GM12873 (cell line): ENCODE results near the gene LCA5.

Experiments used
- TF ChIP-seq, protein P1 (sequence below): IDR thresholded peaks from 2 replicates; pipeline ENCODE4 v1.5.1; 2012; ENCODE audit warnings: low read depth, mild to moderate bottlenecking, moderate library complexity, low read length, control low read depth; ENCODE audit not compliant: insufficient read depth; ENCODE audit errors: missing control alignments

Gene LCA5

DNA sequence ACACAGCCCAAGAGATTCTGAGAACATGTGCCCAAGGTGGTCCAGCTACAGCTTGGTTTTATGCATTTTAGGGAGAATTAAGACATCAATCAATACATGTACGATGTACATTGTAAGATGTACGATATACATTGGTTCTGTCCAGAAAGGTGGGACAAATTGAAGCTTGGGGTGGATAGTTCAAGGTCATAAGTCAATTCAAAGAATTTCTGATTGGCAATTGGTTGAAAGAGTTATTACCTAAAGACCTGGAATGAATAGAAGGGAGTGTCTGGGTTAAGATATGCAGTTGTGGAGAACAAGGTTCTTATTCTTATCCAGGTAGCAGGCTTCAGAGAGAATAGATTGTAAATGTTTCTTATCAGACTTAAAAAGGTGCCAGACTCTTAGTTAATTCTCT lies 31.8 kb upstream of the LCA5 start:
- TF ChIP-seq, protein P1, sequence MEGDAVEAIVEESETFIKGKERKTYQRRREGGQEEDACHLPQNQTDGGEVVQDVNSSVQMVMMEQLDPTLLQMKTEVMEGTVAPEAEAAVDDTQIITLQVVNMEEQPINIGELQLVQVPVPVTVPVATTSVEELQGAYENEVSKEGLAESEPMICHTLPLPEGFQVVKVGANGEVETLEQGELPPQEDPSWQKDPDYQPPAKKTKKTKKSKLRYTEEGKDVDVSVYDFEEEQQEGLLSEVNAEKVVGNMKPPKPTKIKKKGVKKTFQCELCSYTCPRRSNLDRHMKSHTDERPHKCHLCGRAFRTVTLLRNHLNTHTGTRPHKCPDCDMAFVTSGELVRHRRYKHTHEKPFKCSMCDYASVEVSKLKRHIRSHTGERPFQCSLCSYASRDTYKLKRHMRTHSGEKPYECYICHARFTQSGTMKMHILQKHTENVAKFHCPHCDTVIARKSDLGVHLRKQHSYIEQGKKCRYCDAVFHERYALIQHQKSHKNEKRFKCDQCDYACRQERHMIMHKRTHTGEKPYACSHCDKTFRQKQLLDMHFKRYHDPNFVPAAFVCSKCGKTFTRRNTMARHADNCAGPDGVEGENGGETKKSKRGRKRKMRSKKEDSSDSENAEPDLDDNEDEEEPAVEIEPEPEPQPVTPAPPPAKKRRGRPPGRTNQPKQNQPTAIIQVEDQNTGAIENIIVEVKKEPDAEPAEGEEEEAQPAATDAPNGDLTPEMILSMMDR, result no peak

DNA sequence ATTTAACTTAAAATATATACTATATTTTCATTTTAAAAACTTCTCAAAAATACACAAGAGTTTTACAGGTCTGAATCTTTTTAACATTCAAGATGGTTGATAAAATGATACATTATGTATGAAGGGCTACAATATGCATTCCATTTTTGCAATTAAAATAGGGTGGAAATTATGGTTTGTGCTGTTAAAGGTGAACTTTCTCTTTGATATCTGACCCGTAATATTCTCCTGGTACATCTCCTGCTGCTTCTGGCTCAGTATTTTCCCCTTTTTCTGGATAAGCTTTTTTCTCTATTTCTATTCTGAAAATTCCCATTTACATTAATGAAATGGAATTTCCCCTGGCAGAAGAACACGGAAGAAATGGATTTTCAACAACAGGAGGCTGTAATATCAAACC lies 27.4 kb upstream of the LCA5 start:
- TF ChIP-seq, protein P1, result no peak

DNA sequence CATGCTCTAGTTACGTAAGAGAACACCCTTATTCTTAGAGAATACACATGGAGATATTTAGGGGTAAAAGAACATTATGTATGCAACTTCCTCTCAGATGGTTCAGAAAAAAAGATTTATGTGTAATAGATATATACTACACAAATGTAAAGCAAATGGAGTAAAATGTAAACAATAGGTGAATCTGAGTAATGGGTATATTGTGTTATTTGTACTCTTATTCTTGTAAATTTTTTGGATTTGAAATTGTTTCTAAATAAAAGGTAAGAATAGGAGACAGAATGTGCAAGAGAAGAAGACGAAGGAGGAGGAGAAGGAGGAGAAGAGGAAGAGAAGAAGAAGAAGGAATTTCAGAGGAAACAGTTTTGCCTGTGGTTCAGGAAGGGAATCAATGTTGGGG lies 22.5 kb upstream of the LCA5 start:
- TF ChIP-seq, protein P1, result no peak

DNA sequence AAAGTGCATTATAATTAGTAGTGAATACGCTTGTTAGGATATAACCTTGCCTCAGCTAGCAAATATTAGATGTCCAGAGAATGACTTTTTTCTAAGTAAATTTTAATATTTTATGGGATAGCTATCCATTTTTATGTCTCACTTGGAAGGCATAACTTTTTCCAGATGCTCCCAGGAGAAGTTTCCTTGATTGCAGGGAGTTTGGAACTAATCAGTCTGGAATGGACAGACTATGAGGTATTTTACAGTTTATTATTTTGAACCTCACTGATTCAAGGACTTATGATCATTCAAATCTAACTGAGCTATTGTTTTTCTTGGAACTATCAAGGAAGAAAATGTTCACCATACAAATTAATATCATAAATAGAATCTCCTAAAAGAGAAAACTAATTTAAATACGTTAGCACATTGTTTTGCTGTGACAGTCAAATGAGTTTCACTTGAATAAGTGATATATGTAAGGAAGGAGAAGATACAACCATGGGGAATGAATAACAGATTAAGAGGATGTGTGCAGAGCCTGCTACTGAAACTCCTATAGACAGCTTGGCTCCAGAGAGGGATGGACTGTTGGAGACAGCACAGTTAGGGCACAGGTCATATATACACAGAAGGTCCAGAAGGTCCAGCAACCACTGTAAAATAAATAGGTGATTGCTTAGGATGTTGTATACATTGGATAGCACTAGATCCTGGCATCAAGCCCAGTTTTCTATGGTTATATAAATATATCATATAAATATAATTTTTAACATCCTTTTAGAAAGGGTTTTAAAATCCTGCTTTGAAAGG lies 20.6 kb upstream of the LCA5 start:
- TF ChIP-seq, protein P1, result no peak

DNA sequence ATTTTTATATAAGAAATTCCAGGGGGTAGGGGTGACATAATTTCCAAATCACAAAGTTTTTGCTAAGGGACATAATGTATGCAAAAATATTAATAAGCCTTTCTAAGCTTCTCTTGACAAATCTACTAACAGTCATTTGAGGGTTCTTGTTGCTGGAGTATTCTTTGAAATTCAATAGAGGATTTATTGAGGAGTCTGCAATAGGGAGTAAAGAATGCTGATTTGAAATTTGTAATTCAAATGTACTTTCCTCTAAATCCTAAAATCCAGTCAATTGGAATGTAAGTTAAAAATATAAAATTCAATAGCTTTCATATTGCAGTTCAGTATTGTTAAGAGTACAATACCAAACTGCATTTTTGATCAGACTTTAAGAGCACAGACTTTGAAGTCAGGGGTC lies 17.1 kb upstream of the LCA5 start:
- TF ChIP-seq, protein P1, result no peak

DNA sequence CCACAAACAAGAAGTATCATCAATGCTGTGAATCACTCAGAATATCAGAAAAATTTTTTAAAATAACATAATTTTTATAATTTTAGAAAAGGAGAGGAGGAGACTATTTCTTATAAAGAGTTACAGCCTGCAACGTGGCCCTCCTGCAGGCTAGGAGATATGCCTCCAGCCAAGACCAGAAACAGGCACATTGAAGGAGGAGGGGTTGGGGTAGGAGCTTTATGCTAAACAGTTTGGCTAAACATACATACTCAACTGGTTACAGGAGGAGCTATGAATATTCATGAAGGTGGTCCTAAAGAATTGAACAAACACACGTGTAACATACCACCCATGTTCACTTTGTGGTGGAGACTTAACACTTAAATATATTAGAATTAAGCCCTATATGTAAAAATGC lies 14.2 kb upstream of the LCA5 start:
- TF ChIP-seq, protein P1, result no peak

DNA sequence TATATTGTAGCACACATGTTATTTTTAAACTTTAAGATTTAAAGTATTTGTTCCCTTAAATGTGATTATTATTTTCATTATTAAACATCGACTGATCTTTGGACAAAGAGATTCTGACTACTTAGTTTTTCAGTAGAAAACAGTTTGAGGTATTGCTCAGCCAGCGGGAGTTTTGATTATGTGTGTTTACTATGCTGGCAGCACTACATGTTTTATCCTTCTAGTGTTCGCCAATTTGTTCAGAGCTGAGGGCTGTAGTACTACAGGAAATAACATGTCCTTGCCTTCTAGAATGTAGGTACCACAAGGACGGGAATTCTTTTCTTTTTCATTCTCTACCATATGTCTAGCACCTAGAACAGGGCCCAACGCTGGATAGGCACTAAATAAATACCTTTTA lies 11.1 kb upstream of the LCA5 start:
- TF ChIP-seq, protein P1, result no peak

DNA sequence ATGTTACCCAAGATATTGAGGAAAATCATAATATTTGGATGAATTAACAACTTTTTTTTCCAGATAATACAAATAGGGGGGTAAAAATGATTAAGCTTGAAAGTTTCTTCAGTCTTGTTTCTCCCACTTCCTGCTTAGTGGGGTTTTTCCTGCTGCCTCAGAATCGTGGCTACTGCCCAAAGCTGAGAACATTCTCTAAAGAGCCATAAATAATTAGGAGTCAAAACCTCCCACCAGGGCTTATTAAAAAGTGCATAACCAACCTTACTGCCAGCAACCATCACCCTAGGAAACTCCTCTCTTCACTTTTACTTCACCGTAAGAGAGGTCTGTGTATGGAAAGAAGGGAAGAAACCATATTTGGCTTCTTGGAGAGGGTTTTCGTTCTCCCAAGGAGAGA lies 9.0 kb upstream of the LCA5 start:
- TF ChIP-seq, protein P1, result no peak
